Measurements from ENCODE around the gene GSTM1. TPM values are rescaled to one million over a fixed set of nuclear protein-coding genes. Genes with fewer than 3 reads are reported as not detected.

GSTM1 gene
- total RNA-seq, 1 donor: not detected

- no peak overlapping the region for H3K4me3 ChIP-seq (ENCODE audit: low read depth, low read length)
- no peak for TF ChIP-seq CTCF (IDR thresholded peaks at IDR 0.05; ENCODE audit: insufficient read depth, low read length)
- no peak for DNase-seq (ENCODE audit: low read depth)
These were observed 37.9 kb downstream of the GSTM1 start for GRCh38 chr1:109725510-109725909.

- no peak overlapping the region for H3K4me3 ChIP-seq (ENCODE audit: low read depth, low read length)
- TF ChIP-seq CTCF (IDR thresholded peaks at IDR 0.05; ENCODE audit: insufficient read depth, low read length): no peak
- no peak for DNase-seq (ENCODE audit: low read depth)
These were observed 38.4 kb downstream of the GSTM1 start for GRCh38 chr1:109726007-109726406.

GRCh38 chr1:109726728-109727373, 39.2 kb downstream of the GSTM1 start:
- no peak for TF ChIP-seq CTCF (IDR thresholded peaks at IDR 0.05; ENCODE audit: insufficient read depth, low read length)
- no peak for DNase-seq (ENCODE audit: low read depth)
- no peak overlapping the region for H3K4me3 ChIP-seq (ENCODE audit: low read depth, low read length)

- no peak for DNase-seq (ENCODE audit: low read depth)
- no peak overlapping the region for H3K4me3 ChIP-seq (ENCODE audit: low read depth, low read length)
- TF ChIP-seq CTCF (IDR thresholded peaks at IDR 0.05; ENCODE audit: insufficient read depth, low read length): no peak
These were observed 41.3 kb downstream of the GSTM1 start for GRCh38 chr1:109728870-109729269.

- DNase-seq (ENCODE audit: low read depth): no peak
- TF ChIP-seq CTCF (IDR thresholded peaks at IDR 0.05; ENCODE audit: insufficient read depth, low read length): no peak
- H3K4me3 ChIP-seq (ENCODE audit: low read depth, low read length): no peak overlapping the region
These were observed 43.0 kb downstream of the GSTM1 start for GRCh38 chr1:109730666-109731065.

- no peak for DNase-seq (ENCODE audit: low read depth)
- H3K4me3 ChIP-seq (ENCODE audit: low read depth, low read length): no peak overlapping the region
- TF ChIP-seq CTCF (IDR thresholded peaks at IDR 0.05; ENCODE audit: insufficient read depth, low read length): no peak
These were observed 44.8 kb downstream of the GSTM1 start for GRCh38 chr1:109732390-109732881.
